ENCODE results near the gene ST6GAL2. TPM values are rescaled to one million over a fixed set of nuclear protein-coding genes. Genes with fewer than 3 reads are reported as not detected.

The ST6GAL2 gene
- total RNA-seq, 2 donors from 2014 or later: 7.8 to 17.9 TPM

GRCh38 chr2:106805716-106806115, 80.3 kb downstream of the ST6GAL2 start:
- Mint-ChIP-seq H3K4me1 (peaks cover 4% of the 10 kb centered on the region), H3K9me3 (no peaks in the 10 kb centered on the region), H3K4me3 (no peak overlapping the region), H3K27ac (no peak overlapping the region), H3K27me3 (ENCODE audit: insufficient read depth) (no peaks in the 10 kb centered on the region), H3K36me3 (ENCODE audit: low read depth) (peaks cover 3% of the 10 kb centered on the region)
- Histone ChIP-seq H3K36me3 (ENCODE audit: control insufficient read depth, insufficient read depth, low read length) (peaks cover 3% of the 10 kb centered on the region), H3K4me1 (ENCODE audit: control insufficient read depth, insufficient read depth, low read length) (no peaks in the 10 kb centered on the region), H3K9ac (ENCODE audit: extremely low read depth, low read length, poor library complexity, severe bottlenecking) (no peak overlapping the region), H3K27me3 (ENCODE audit: control insufficient read depth, insufficient read depth, low read length, poor library complexity, severe bottlenecking) (no peaks in the 10 kb centered on the region), H3K9me3 (ENCODE audit: control insufficient read depth, low read length) (no peaks in the 10 kb centered on the region), H3K27ac (ENCODE audit: low read depth, low read length) (no peak overlapping the region), H3K4me3 (ENCODE audit: low read length) (no peak overlapping the region)
- 89 to 100% methylated on average over 1 to 2 of the region's 2 CpGs for WGBS, 2 experiments (ENCODE audit: insufficient coverage in 1 of 2, insufficient read length in 1 of 2)
- TF ChIP-seq CTCF (conservative IDR thresholded peaks at IDR 0.05): peak; percentile 49
- no peak for DNase-seq

- no peaks in the 10 kb centered on the region for H3K27me3 Mint-ChIP-seq (ENCODE audit: insufficient read depth)
- H3K4me3 Mint-ChIP-seq: no peak overlapping the region
- H3K36me3 ChIP-seq (ENCODE audit: control insufficient read depth, insufficient read depth, low read length): peaks cover 3% of the 10 kb centered on the region
- no peaks in the 10 kb centered on the region for H3K9me3 Mint-ChIP-seq
- no peaks in the 10 kb centered on the region for H3K4me1 ChIP-seq (ENCODE audit: control insufficient read depth, insufficient read depth, low read length)
- peaks cover 7% of the 10 kb centered on the region for H3K36me3 Mint-ChIP-seq (ENCODE audit: low read depth)
- H3K27ac ChIP-seq (ENCODE audit: low read depth, low read length): no peak overlapping the region
- H3K9me3 ChIP-seq (ENCODE audit: control insufficient read depth, low read length): no peaks in the 10 kb centered on the region
- no peak overlapping the region for H3K4me3 ChIP-seq (ENCODE audit: low read length)
- 100% methylated on average over 1 of the region's 1 CpG; no CpG with 5 or more reads in 1 of the 2 experiments for WGBS, 2 experiments (ENCODE audit: insufficient coverage in 1 of 2, insufficient read length in 1 of 2)
- H3K27ac Mint-ChIP-seq: no peak overlapping the region
- no peak for DNase-seq
- H3K27me3 ChIP-seq (ENCODE audit: control insufficient read depth, insufficient read depth, low read length, poor library complexity, severe bottlenecking): no peaks in the 10 kb centered on the region
- TF ChIP-seq CTCF (conservative IDR thresholded peaks at IDR 0.05): no peak
- peaks cover 4% of the 10 kb centered on the region for H3K4me1 Mint-ChIP-seq
- H3K9ac ChIP-seq (ENCODE audit: extremely low read depth, low read length, poor library complexity, severe bottlenecking): no peak overlapping the region
Observed at GRCh38 chr2:106804161-106804560, 81.8 kb downstream of the ST6GAL2 start.

GRCh38 chr2:106800976-106801655, 84.9 kb downstream of the ST6GAL2 start:
- H3K4me1 Mint-ChIP-seq: peaks cover 4% of the 10 kb centered on the region
- WGBS, 2 experiments (ENCODE audit: insufficient coverage in 1 of 2, insufficient read length in 1 of 2): 73 to 83% methylated on average over 7 to 9 of the region's 10 CpGs
- Histone ChIP-seq H3K4me3 (ENCODE audit: low read length) (no peak overlapping the region), H3K9me3 (ENCODE audit: control insufficient read depth, low read length) (no peaks in the 10 kb centered on the region), H3K9ac (ENCODE audit: extremely low read depth, low read length, poor library complexity, severe bottlenecking) (no peak overlapping the region), H3K27ac (ENCODE audit: low read depth, low read length) (no peak overlapping the region), H3K36me3 (ENCODE audit: control insufficient read depth, insufficient read depth, low read length) (no peaks in the 10 kb centered on the region), H3K27me3 (ENCODE audit: control insufficient read depth, insufficient read depth, low read length, poor library complexity, severe bottlenecking) (no peaks in the 10 kb centered on the region), H3K4me1 (ENCODE audit: control insufficient read depth, insufficient read depth, low read length) (no peaks in the 10 kb centered on the region)
- H3K4me3 Mint-ChIP-seq: no peak overlapping the region
- peak; percentile 77 for DNase-seq
- TF ChIP-seq CTCF (conservative IDR thresholded peaks at IDR 0.05): peak; percentile 38
- no peaks in the 10 kb centered on the region for H3K27me3 Mint-ChIP-seq (ENCODE audit: insufficient read depth)
- H3K27ac Mint-ChIP-seq: no peak overlapping the region
- H3K9me3 Mint-ChIP-seq: no peaks in the 10 kb centered on the region
- peaks cover 6% of the 10 kb centered on the region for H3K36me3 Mint-ChIP-seq (ENCODE audit: low read depth)
